T-cell (primary cell): ENCODE results near the gene THAP8. TPM values are rescaled to one million over a fixed set of nuclear protein-coding genes. Genes with fewer than 3 reads are reported as not detected.
"Not testable (repeated sequence)": the region's sequence is repeated elsewhere in the genome, so short reads cannot be mapped to it uniquely, and the experiment has no call there.

Experiments
- ATAC-seq, 4 experiments: fragments of 200-7000 bp in 3 of 4; fragments of 150-1000 bp in 1 of 4; cut with Tn5 transposase; replicated peaks in 1 of 4; 1 replicate in 3 of 4; 2 replicates in 1 of 4; pipeline ENCODE4 v1.10.0; 2021; ENCODE audit warnings: moderate library complexity in 3 of 4, mild to moderate bottlenecking in 2 of 4, moderate number of reproducible peaks in 1 of 4
- CTCF ChIA-PET, 2 donors: fragments of 300-600 bp; sonication (Branson Sonifier 250); formaldehyde crosslinking; loops; one replicate each; lab custom pipeline; 2022; ENCODE audit warnings: antibody characterized with exemption in 2 of 2; lab: Charles Lee
- POLR2A ChIA-PET, 2 donors: fragments of 300-600 bp; sonication (Branson Sonifier 250); formaldehyde crosslinking; loops; one replicate each; lab custom pipeline; 2022; ENCODE audit warnings: antibody characterized with exemption in 2 of 2; lab: Charles Lee
- DNase-seq, 35 experiments: peaks; one replicate each; pipeline versions ENCODE4 v3.0.0 to v3.0.0-alpha.2; 2013 to 2023
- H3K27ac ChIP-seq: one replicate; pipeline ENCODE4 v1.5.1; 2013; ENCODE audit warnings: low read length
- H3K27me3 ChIP-seq, 2 experiments: replicated peaks in 1 of 2; 1 replicate in 1 of 2; 2 replicates in 1 of 2; pipeline versions ENCODE4 v1.6.1 to v1.7.0; 2013; ENCODE audit warnings: low read length in 1 of 2, mixed read lengths in 1 of 2; ENCODE audit not compliant: control insufficient read depth in 2 of 2, insufficient read depth in 2 of 2; ENCODE audit errors: extremely low read depth in 1 of 2
- H3K36me3 ChIP-seq, 2 donors: 1 replicate in 1 of 2; 2 replicates in 1 of 2; pipeline versions ENCODE4 v1.6.1 to v1.7.0; 2013; ENCODE audit warnings: low read length in 1 of 2; ENCODE audit not compliant: control insufficient read depth in 2 of 2, insufficient read depth in 1 of 2; ENCODE audit errors: extremely low read depth in 1 of 2
- H3K4me1 ChIP-seq, 2 experiments: 1 replicate in 1 of 2; 2 replicates in 1 of 2; pipeline versions ENCODE4 v1.6.1 to v1.7.0; 2013; ENCODE audit warnings: low read length in 2 of 2, mixed read lengths in 1 of 2; ENCODE audit not compliant: insufficient read depth in 2 of 2, control insufficient read depth in 1 of 2; ENCODE audit errors: extremely low read depth in 1 of 2
- H3K4me3 ChIP-seq, 2 donors: 1 replicate in 1 of 2; 2 replicates in 1 of 2; pipeline versions ENCODE4 v1.5.1 to v1.7.0; 2013; ENCODE audit warnings: mild to moderate bottlenecking in 2 of 2, low read length in 1 of 2, moderate library complexity in 1 of 2; ENCODE audit not compliant: control insufficient read depth in 1 of 2; ENCODE audit errors: extremely low read depth in 1 of 2
- H3K9me3 ChIP-seq: 2 replicates; pipeline ENCODE4 v1.7.0; 2013
- H3K27ac Mint-ChIP-seq, 2 donors: one replicate each; pipeline ENCODE4 v1.8.0; 2020 to 2021; ENCODE audit warnings: mild to moderate bottlenecking in 2 of 2, mixed read lengths in 2 of 2
- H3K27me3 Mint-ChIP-seq, 2 donors: one replicate each; pipeline ENCODE4 v1.8.0; 2021 to 2022; ENCODE audit warnings: mixed read lengths in 2 of 2
- H3K36me3 Mint-ChIP-seq: one replicate; pipeline ENCODE4 v1.8.0; 2021; ENCODE audit warnings: mixed read lengths
- H3K4me1 Mint-ChIP-seq, 3 donors: one replicate each; pipeline ENCODE4 v1.8.0; 2020 to 2022; ENCODE audit warnings: mixed read lengths in 3 of 3, mild to moderate bottlenecking in 1 of 3
- H3K4me3 Mint-ChIP-seq, 3 donors: one replicate each; pipeline ENCODE4 v1.8.0; 2020 to 2022; ENCODE audit warnings: mild to moderate bottlenecking in 3 of 3, mixed read lengths in 3 of 3, moderate library complexity in 3 of 3
- H3K9me3 Mint-ChIP-seq, 3 donors: one replicate each; pipeline ENCODE4 v1.8.0; 2020 to 2022; ENCODE audit warnings: mixed read lengths in 3 of 3
- WGBS: methylation state at CpG from one replicate; pipeline ENCODE4 v1.1.5; 2013; ENCODE audit warnings: missing lambda C conversion rate; ENCODE audit not compliant: insufficient coverage; 5-methylcytosine and 5-hydroxymethylcytosine counted together
- total RNA-seq, 35 experiments: library from RNA in 6 of 35; stranded (reverse) in 6 of 35; fragments of 120-200 nt in 1 of 35; gene quantifications; one replicate each; pipeline versions ENCODE4 v1.2.1 to v1.2.4 and lab custom pipeline; 2013 to 2026

Gene THAP8
- total RNA-seq, 5 donors from 2014 or later (not counting 1 experiment from before 2014, with no cell fraction given), result 2.6 to 8.0 (median 4.7) TPM

DNA sequence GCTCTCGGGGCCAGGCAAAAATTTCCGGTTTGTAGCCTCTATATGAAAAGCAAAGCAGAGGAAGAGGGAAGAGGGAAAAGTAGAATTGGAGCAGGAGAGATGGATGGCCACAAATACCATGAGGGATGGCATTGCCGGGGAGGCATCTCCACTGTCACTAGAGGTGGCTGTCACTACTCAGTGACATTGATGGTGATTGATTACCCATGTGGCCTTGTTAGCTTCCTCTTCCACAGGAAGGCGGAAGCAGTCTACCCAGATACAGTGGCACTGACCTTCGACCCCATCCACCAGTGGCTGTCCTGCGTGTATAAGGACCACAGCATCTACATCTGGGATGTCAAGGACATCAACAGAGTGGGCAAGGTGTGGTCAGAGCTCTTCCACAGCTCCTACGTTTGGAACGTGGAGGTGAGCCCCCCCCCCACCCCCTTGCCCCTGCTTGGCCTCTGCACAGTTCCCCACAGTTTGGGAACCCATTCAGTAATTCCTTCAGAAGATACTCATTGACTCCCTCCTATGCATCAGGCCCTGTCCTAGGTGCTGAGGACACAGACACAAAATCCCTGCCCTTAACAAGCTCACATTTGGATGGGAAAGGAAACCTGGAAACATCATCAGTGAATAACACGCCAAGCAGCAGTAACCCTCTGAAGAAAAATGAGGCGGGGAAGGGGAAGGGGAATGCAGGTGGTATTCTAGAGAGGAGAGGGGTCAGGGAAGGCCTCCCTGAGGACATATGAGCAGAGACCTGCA, 19.2 kb upstream of the THAP8 start:
- Mint-ChIP-seq H3K4me3 (no peak overlapping the region), H3K27ac (no peak overlapping the region), H3K36me3 (no peaks in the 10 kb centered on the region), H3K27me3 (no peaks in the 10 kb centered on the region), H3K9me3 (no peaks in the 10 kb centered on the region), H3K4me1 (no peaks in the 10 kb centered on the region)
- no peaks in the 10 kb centered on the region for H3K9me3 ChIP-seq
- H3K36me3 ChIP-seq, result no peaks in the 10 kb centered on the region
- ATAC-seq, result no peak
- no peaks in the 10 kb centered on the region for H3K27me3 ChIP-seq
- ChIA-PET CTCF (interaction anchor here in 1 of 2 donors (0.7 kb wide), 1 partner anchor 697 kb away, joined by 3 read pairs; no protein-coding TSS in a partner anchor), POLR2A (no interaction called here)
- WGBS, result 95% methylated on average over 8 of the region's 10 CpGs
- no peak overlapping the region for H3K27ac ChIP-seq
- no peaks in the 10 kb centered on the region for H3K4me1 ChIP-seq
- no peak for DNase-seq
- H3K4me3 ChIP-seq, result no peak overlapping the region

DNA sequence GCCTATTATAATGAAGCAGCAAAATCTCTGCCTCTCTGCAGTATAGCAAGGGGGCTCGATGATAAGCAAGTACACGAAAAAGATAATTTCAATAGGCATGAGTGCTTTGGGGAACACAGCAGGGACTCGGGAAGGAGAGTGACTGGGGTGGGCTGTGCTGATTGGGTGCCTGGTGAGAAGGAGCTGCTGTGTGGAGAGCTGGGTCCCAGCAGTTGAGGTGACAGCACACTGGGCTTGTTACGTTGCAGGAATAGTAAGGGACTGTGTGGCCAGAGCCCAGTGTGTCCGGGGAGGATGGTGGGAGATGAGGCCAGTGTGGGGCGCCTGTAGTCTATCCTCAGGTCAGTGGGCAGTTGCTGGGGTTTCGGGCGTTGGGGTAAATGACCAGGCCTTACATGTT, 18.0 kb upstream of the THAP8 start:
- no peak overlapping the region for H3K4me3 ChIP-seq
- ChIA-PET POLR2A (no interaction called here), CTCF (no interaction called here)
- H3K4me1 ChIP-seq, result no peaks in the 10 kb centered on the region
- Mint-ChIP-seq H3K4me1 (no peaks in the 10 kb centered on the region), H3K9me3 (no peaks in the 10 kb centered on the region), H3K4me3 (no peak overlapping the region), H3K27me3 (no peaks in the 10 kb centered on the region), H3K27ac (no peak overlapping the region), H3K36me3 (peaks cover 3% of the 10 kb centered on the region)
- no peak for ATAC-seq
- no peak for DNase-seq
- H3K9me3 ChIP-seq, result no peaks in the 10 kb centered on the region
- no peaks in the 10 kb centered on the region for H3K27me3 ChIP-seq
- H3K36me3 ChIP-seq, result no peaks in the 10 kb centered on the region
- WGBS, result 96% methylated on average over 8 of the region's 8 CpGs
- H3K27ac ChIP-seq, result no peak overlapping the region

DNA sequence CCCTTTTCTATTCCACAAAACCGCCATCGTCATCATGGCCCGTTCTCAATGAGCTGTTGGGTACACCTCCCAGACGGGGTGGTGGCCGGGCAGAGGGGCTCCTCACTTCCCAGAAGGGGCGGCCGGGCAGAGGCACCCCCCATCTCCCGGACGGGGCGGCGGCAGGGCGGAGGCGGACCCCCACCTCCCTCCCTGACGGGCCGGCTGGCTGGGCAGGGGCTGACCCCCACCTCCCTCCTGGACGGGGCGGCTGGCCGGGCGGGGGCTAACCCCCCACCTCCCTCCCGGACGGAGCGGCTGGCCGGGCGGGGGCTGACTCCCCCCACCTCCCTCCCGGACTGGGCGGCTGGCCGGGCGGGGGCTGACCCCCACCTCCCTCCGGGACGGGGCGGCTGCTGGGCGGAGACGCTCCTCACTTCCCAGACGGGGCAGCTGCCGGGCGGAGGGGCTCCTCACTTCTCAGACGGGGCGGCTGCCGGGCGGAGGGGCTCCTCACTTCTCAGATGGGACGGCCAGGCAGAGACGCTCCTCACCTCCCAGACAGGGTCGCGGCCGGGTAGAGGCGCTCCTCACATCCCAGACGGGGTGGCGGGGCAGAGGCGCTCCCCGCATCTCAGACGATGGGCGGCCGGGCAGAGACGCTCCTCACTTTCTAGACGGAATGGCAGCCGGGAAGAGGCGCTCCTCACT, 14.9 kb upstream of the THAP8 start:
- POLR2A ChIA-PET, H3K27me3 Mint-ChIP-seq: not testable (repeated sequence)

DNA sequence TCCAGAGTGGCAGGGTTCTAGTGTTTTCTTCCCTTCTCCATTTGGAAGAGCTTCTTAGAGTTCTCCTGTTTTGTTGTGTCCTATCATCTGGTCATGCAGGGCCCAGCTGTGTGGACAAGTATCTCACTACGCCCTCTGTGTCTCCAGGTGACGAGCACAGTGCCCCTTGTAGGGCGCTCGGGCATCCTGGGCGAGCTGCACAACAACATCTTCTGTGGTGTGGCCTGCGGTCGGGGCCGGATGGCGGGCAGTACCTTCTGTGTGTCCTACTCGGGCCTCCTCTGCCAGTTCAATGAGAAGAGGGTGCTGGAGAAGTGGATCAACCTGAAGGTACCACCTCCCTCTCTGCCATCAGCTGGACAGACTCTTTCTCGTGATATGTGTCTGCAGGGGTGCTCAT, 13.6 kb upstream of the THAP8 start:
- ATAC-seq (no peak), DNase-seq (no peak)
- no peaks in the 10 kb centered on the region for H3K27me3 ChIP-seq
- no peak overlapping the region for H3K27ac Mint-ChIP-seq
- H3K27ac ChIP-seq, result no peak overlapping the region
- no peaks in the 10 kb centered on the region for H3K4me1 ChIP-seq
- no peaks in the 10 kb centered on the region for H3K9me3 Mint-ChIP-seq
- POLR2A ChIA-PET, result no interaction called here
- no peaks in the 10 kb centered on the region for H3K9me3 ChIP-seq
- H3K4me3 Mint-ChIP-seq, result no peak overlapping the region
- CTCF ChIA-PET, result no interaction called here
- H3K36me3 ChIP-seq, result no peaks in the 10 kb centered on the region
- H3K4me3 ChIP-seq, result no peak overlapping the region
- peaks cover 3% of the 10 kb centered on the region for H3K36me3 Mint-ChIP-seq
- H3K27me3 Mint-ChIP-seq, result no peaks in the 10 kb centered on the region
- H3K4me1 Mint-ChIP-seq, result no peaks in the 10 kb centered on the region
- 95% methylated on average over 6 of the region's 11 CpGs for WGBS

More for the DNA sequence above, 14.9 kb upstream of the THAP8 start:
- H3K27me3 ChIP-seq, CTCF ChIA-PET, H3K27ac Mint-ChIP-seq, H3K9me3 Mint-ChIP-seq, H3K4me3 ChIP-seq, DNase-seq, H3K27ac ChIP-seq, H3K4me3 Mint-ChIP-seq, H3K4me1 Mint-ChIP-seq, H3K36me3 Mint-ChIP-seq, H3K4me1 ChIP-seq, H3K9me3 ChIP-seq, ATAC-seq, H3K36me3 ChIP-seq: not testable (repeated sequence)
- 97% methylated on average over 14 of the region's 57 CpGs for WGBS

DNA sequence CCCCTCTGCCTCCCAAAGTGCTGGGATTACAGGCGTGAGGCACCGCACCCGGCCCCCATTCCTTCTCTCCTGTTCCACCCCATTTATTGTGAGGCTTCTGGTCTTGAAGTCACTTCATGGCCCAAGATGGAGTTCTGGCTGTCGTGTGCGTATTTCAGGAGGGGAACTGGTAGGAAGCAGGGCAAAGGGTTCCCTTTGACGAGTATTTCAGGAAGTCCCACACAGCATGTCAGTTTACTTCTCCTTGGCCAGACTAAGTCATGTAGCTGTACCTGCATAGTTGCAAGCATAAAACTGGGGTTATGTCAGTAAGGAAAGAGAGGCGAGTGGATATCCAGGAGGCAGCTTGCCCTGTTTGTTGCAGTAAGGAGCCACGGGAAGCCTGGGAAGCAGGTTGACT, 10.7 kb upstream of the THAP8 start:
- Histone ChIP-seq H3K27ac (no peak overlapping the region), H3K4me1 (no peaks in the 10 kb centered on the region), H3K36me3 (no peaks in the 10 kb centered on the region), H3K9me3 (no peaks in the 10 kb centered on the region), H3K4me3 (no peak overlapping the region), H3K27me3 (no peaks in the 10 kb centered on the region)
- WGBS, result 96% methylated on average over 3 of the region's 8 CpGs
- no peak overlapping the region for H3K27ac Mint-ChIP-seq
- H3K27me3 Mint-ChIP-seq, result no peaks in the 10 kb centered on the region
- H3K9me3 Mint-ChIP-seq, result no peaks in the 10 kb centered on the region
- ChIA-PET POLR2A (no interaction called here), CTCF (no interaction called here)
- no peaks in the 10 kb centered on the region for H3K4me1 Mint-ChIP-seq
- DNase-seq (no peak), ATAC-seq (no peak)
- peaks cover 3% of the 10 kb centered on the region for H3K36me3 Mint-ChIP-seq
- H3K4me3 Mint-ChIP-seq, result no peak overlapping the region

DNA sequence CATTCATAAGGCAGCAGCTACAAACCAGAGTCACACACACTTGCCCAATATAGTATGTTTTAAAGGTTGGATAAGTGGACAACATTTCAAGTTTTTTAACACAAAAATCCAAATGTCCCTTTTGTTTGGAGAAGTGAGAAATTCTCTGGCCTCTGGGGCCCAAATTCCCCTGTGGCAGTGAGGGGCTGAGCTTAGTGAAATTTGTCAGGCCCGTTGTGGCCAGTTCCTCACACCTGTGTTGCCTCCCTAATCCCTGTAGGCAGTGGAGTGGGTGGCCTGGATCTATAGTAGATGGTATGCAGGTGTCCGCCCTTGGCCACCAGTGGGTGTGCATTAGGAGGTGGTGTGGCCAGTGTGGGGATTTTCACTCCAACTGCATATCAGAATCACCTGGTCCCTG, 7.3 kb upstream of the THAP8 start:
- Mint-ChIP-seq H3K9me3 (no peaks in the 10 kb centered on the region), H3K27me3 (no peaks in the 10 kb centered on the region), H3K36me3 (no peaks in the 10 kb centered on the region), H3K4me3 (no peak overlapping the region), H3K4me1 (peaks cover 0 to under 1% (median under 1%) of the 10 kb centered on the region in 3 donors), H3K27ac (no peak overlapping the region)
- Histone ChIP-seq H3K4me3 (no peak overlapping the region), H3K36me3 (no peaks in the 10 kb centered on the region), H3K4me1 (no peaks in the 10 kb centered on the region), H3K27me3 (no peaks in the 10 kb centered on the region), H3K27ac (no peak overlapping the region), H3K9me3 (no peaks in the 10 kb centered on the region)
- 100% methylated on average over 1 of the region's 2 CpGs for WGBS
- ATAC-seq (no peak), DNase-seq (no peak)
- CTCF ChIA-PET, result interaction anchor here in 1 of 2 donors (0.6 to 1.1 kb wide), 2 partner anchors 24 to 120 kb away, joined by 3 read pairs; no protein-coding TSS in a partner anchor
- POLR2A ChIA-PET, result no interaction called here
